A673 (cell line): ENCODE measurements around the gene RYK. TPM values are rescaled to one million over a fixed set of nuclear protein-coding genes. Genes with fewer than 3 reads are reported as not detected.
A peak's percentile ranks its signal among the peaks of the same experiment; 100 is the strongest.
"Not testable (repeated sequence)": the region's sequence is repeated elsewhere in the genome, so short reads cannot be mapped to it uniquely, and the experiment has no call there.

Source experiments
- BruUV-seq: library from RNA; stranded (reverse); fragments of 400-500 nt; replicated peaks from 2 replicates; lab custom pipeline; 2021; lab: Mats Ljungman, UMichigan
- CTCF ChIA-PET: fragments of 300-600 bp; sonication (Branson Sonifier 250); formaldehyde crosslinking; loops from one replicate; lab custom pipeline; 2022; ENCODE audit warnings: antibody characterized with exemption; lab: Charles Lee
- POLR2A ChIA-PET: fragments of 300-600 bp; sonication (Branson Sonifier 250); formaldehyde crosslinking; loops from one replicate; lab custom pipeline; 2022; ENCODE audit warnings: antibody characterized with exemption; ENCODE audit not compliant: low non-redundant PET; lab: Charles Lee
- DNase-seq: peaks from one replicate; pipeline ENCODE4 v3.0.0-alpha.2; 2015; ENCODE audit warnings: low spot score
- H3K27ac ChIP-seq: fragments of 200-600 bp; sonication (generic); 2 replicates; pipeline ENCODE4 v1.5.1; 2016; ENCODE audit warnings: mixed run types, low read depth, mild to moderate bottlenecking, mixed read lengths, antibody characterized with exemption, low read length; ENCODE audit not compliant: poor library complexity, severe bottlenecking
- H3K27me3 ChIP-seq: fragments of 200-600 bp; sonication (generic); replicated peaks from 2 replicates; pipeline ENCODE4 v1.6.1; 2017; ENCODE audit warnings: mixed run types, low read depth, mild to moderate bottlenecking, mixed read lengths, antibody characterized with exemption, low read length; ENCODE audit not compliant: insufficient read depth, poor library complexity
- H3K36me3 ChIP-seq: fragments of 200-600 bp; sonication (generic); 2 replicates; pipeline ENCODE4 v1.6.1; 2016; ENCODE audit warnings: mixed run types, mild to moderate bottlenecking, mixed read lengths, antibody characterized with exemption, low read length; ENCODE audit not compliant: insufficient read depth, poor library complexity, severe bottlenecking
- H3K4me1 ChIP-seq: fragments of 200-600 bp; sonication (generic); 2 replicates; pipeline ENCODE4 v1.6.1; 2017; ENCODE audit warnings: mixed run types, mild to moderate bottlenecking, mixed read lengths, antibody characterized with exemption, low read length; ENCODE audit not compliant: insufficient read depth, poor library complexity, severe bottlenecking
- H3K4me3 ChIP-seq: fragments of 200-600 bp; sonication (generic); 2 replicates; pipeline ENCODE4 v1.5.1; 2016; ENCODE audit warnings: low read depth, mixed run types, mild to moderate bottlenecking, mixed read lengths, low read length; ENCODE audit not compliant: poor library complexity, severe bottlenecking
- H3K9me3 ChIP-seq: fragments of 200-600 bp; sonication (generic); 2 replicates; pipeline ENCODE4 v1.6.1; 2016; ENCODE audit warnings: mixed run types, low read depth, mild to moderate bottlenecking, mixed read lengths, antibody characterized with exemption, low read length; ENCODE audit not compliant: poor library complexity, severe bottlenecking
- CTCF ChIP-seq: fragments of 300-800, 200-600 bp; sonication (generic); conservative IDR thresholded peaks from 2 replicates; pipeline ENCODE4 v1.5.1; 2017; ENCODE audit warnings: low read depth, mild to moderate bottlenecking, antibody characterized with exemption, low read length, moderate library complexity, mixed read lengths
- EZH2 ChIP-seq: fragments of 200-600 bp; sonication (generic); IDR thresholded peaks from 2 replicates; pipeline ENCODE4 v1.6.1; 2017; ENCODE audit warnings: borderline replicate concordance, low read depth, mild to moderate bottlenecking, mixed read lengths, antibody characterized with exemption, low read length; ENCODE audit not compliant: poor library complexity, severe bottlenecking
- intact Hi-C: fragments of 100-400 bp; cut with micrococcal nuclease; formaldehyde crosslinking; loops from one replicate; pipeline ENCODE4 v1.10.0; 2022; ENCODE audit not compliant: unreplicated experiment
- total RNA-seq: library from RNA; stranded (reverse); gene quantifications from 2 replicates; pipeline ENCODE4 v1.2.3, GENCODE V29; 2021

RYK gene
- total RNA-seq, 1 experiment from 2014 or later, result 47.8 TPM

- intact Hi-C loops, result no loop called here
Observed at GRCh38 chr3:134205451-134205850, 45.2 kb downstream of the RYK start.

DNA sequence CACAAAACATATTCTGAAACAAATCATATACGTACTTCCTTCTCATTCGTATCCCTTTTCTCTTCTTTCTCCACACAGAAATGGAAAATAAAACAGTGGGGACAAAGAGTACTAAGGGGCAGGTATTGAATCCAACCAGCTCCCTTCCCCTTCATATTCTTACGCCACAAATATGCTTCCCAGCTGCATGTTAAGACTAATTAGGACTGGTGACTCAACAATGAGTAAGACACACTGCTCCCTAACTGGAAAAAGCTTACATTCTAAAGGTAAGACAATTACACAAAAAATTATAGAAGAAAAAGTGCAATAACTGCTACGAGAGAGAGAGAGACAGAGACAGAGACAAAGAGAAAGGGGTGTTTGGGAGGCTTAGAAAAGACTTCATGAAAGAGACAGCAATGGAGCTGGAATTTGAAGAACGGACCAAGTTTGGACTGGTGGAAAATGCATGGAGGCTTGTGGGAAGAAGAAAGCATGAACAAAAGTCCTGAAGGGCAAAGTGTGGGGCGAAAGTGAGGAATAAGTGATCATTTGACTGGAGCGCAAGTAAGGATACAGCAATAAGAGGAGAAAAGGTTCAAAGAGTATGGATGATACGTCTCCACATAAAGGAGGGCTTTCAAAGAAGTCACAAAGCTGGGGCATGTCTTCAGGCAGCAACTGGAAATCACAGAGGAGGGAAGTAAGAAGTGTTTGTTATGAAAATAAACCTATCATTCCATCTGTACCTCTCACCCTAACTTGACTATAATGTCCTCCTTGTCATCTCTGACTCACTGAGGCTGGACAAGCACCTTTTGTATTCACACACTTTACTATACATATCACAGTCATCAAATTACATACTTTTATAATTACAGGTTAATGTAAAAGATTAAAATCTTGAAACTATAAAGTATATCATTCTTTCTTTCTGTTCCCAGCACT lies 49.2 kb downstream of the RYK start:
- no peaks in the 10 kb centered on the region for H3K27me3 ChIP-seq
- H3K27ac ChIP-seq, result no peak overlapping the region
- no peaks in the 10 kb centered on the region for H3K9me3 ChIP-seq
- intact Hi-C loops, result no loop called here
- no TSS peak for BruUV-seq
- H3K4me3 ChIP-seq, result no peak overlapping the region
- peak; percentile 7 for DNase-seq
- no peaks in the 10 kb centered on the region for H3K4me1 ChIP-seq
- H3K36me3 ChIP-seq, result peaks cover 4% of the 10 kb centered on the region
- ChIA-PET CTCF (no interaction called here), POLR2A (no interaction called here)
- TF ChIP-seq EZH2, result no peak
- no peak for TF ChIP-seq CTCF

More at GRCh38 chr3:134205451-134205850, 45.2 kb downstream of the RYK start:
- peaks cover 11% of the 10 kb centered on the region for H3K36me3 ChIP-seq
- H3K4me1 ChIP-seq, result no peaks in the 10 kb centered on the region
- no peak for DNase-seq
- POLR2A ChIA-PET, result no interaction called here
- no peaks in the 10 kb centered on the region for H3K9me3 ChIP-seq
- no peak overlapping the region for H3K27ac ChIP-seq
- H3K27me3 ChIP-seq, result no peaks in the 10 kb centered on the region
- no peak overlapping the region for H3K4me3 ChIP-seq
- TF ChIP-seq CTCF, result no peak
- TF ChIP-seq EZH2, result no peak
- BruUV-seq, result no TSS peak
- CTCF ChIA-PET, result no interaction called here

DNA sequence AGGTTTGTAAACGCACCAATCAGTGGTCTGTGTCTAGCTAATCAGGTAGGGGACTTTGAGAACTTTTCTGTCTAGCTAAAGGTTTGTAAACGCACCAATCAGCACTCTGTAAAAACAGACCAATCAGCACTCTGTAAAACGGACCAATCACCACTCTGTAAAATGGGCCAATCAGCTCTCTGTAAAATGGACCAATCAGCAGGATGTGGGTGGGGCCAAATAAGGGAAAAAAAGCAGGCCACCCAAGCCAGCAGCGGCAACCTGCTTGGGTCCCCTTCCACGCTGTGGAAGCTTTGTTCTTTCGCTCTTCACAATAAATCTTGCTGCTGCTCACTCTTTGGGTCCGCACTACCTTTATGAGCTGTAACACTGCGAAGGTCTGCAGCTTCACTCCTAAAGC lies 50.8 kb downstream of the RYK start:
- H3K4me3 ChIP-seq, BruUV-seq, H3K27ac ChIP-seq, H3K9me3 ChIP-seq, H3K27me3 ChIP-seq, H3K36me3 ChIP-seq, POLR2A ChIA-PET, DNase-seq, H3K4me1 ChIP-seq: not testable (repeated sequence)
- intact Hi-C loops, result loop anchor here (5.0 kb wide), 1 partner anchor 107 kb away; no protein-coding TSS in a partner anchor
- CTCF ChIA-PET, result interaction anchor here (0.5 kb wide), 1 partner anchor 178 kb away, joined by 3 read pairs; no protein-coding TSS in a partner anchor
